ENCODE results near the gene TCTN3. TPM values are rescaled to one million over a fixed set of nuclear protein-coding genes. Genes with fewer than 3 reads are reported as not detected.

The TCTN3 gene
- total and polyA plus RNA-seq, 2 of the 13 experiments (the other 11 are each of a cell fraction or from before 2014, with no cell fraction given), result 53.3 to 60.0 TPM

GRCh38 chr10:95635319-95635733 lies 58.4 kb downstream of the TCTN3 start (continued):
- no peak for TF ChIP-seq PBX2 (CRISPR knock-in tag; IDR thresholded peaks at IDR 0.05)
- peak; percentile 75; the same call in 1 of the 2 replicates for TF ChIP-seq ZGPAT (CRISPR knock-in tag; IDR thresholded peaks at IDR 0.05)
- no peak for TF ChIP-seq RAD51 (IDR thresholded peaks at IDR 0.05; ENCODE audit: borderline replicate concordance)
- no peak for TF ChIP-seq SMAD1 (CRISPR knock-in tag; IDR thresholded peaks at IDR 0.05; ENCODE audit: borderline replicate concordance, low read depth)
- no peak for TF ChIP-seq MAZ (IDR thresholded peaks at IDR 0.05; ENCODE audit: borderline replicate concordance, low read depth, low read length)
- TF ChIP-seq MAZ (CRISPR knock-in tag; IDR thresholded peaks at IDR 0.05; ENCODE audit: low read depth), result no peak
- TF ChIP-seq GABPB1 (CRISPR knock-in tag; IDR thresholded peaks at IDR 0.05), result no peak
- peak; percentile 37; the same call in 1 of the 2 replicates for TF ChIP-seq HMG20B (CRISPR knock-in tag; conservative IDR thresholded peaks at IDR 0.05)
- TF ChIP-seq THAP8 (CRISPR knock-in tag; IDR thresholded peaks at IDR 0.05; ENCODE audit: borderline replicate concordance), result no peak
- TF ChIP-seq ZNF234 (CRISPR knock-in tag; conservative IDR thresholded peaks at IDR 0.05), result no peak
- TF ChIP-seq ATRX (CRISPR knock-in tag; IDR thresholded peaks at IDR 0.05; ENCODE audit: borderline replicate concordance), result no peak
- TF ChIP-seq ATF5 (CRISPR knock-in tag; IDR thresholded peaks at IDR 0.05; ENCODE audit: low read depth), result no peak
- TF ChIP-seq TAF1 (CRISPR knock-in tag; IDR thresholded peaks at IDR 0.05), result no peak
- TF ChIP-seq ARNT (IDR thresholded peaks at IDR 0.05), result no peak
- no peak for TF ChIP-seq KDM5B (CRISPR knock-in tag; IDR thresholded peaks at IDR 0.05; ENCODE audit: borderline replicate concordance)
- TF ChIP-seq ZNF574 (CRISPR knock-in tag; IDR thresholded peaks at IDR 0.05), result no peak
- no peak for TF ChIP-seq ZFP41 (CRISPR knock-in tag; IDR thresholded peaks at IDR 0.05; ENCODE audit: borderline replicate concordance)
- TF ChIP-seq HNRNPUL1 (IDR thresholded peaks at IDR 0.05; ENCODE audit: low read depth, low read length), result no peak
- TF ChIP-seq ZFAT (CRISPR knock-in tag; conservative IDR thresholded peaks at IDR 0.05), result no peak
- no peak for TF ChIP-seq ERF (CRISPR knock-in tag; IDR thresholded peaks at IDR 0.05)
- TF ChIP-seq ZNF274 (CRISPR knock-in tag; IDR thresholded peaks at IDR 0.05), result no peak
- TF ChIP-seq JUN (CRISPR knock-in tag; IDR thresholded peaks at IDR 0.05), result no peak

All from HepG2 (cell line).